ENCODE results near the gene FBXW4.

DNA sequence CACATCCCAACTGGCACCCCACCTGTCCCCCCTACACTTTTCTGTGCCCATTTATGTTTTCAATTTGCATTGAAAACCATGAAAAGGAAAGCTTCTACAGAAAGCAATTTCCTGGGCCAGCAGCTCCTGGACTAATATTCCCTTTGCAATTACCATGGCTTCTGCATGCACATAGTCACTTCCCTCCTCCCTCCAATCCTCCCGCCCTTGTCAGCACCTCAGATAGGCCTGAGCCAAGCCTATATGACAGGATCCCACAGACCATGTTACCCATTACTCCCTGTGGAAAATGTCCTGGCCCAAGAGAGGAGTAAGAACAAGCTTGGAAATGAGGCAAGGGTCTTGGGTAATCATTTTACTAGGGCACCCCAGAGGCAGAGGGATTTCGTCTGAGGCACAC lies 38.1 kb downstream of the FBXW4 start:
- TF ChIP-seq, protein P1, sequence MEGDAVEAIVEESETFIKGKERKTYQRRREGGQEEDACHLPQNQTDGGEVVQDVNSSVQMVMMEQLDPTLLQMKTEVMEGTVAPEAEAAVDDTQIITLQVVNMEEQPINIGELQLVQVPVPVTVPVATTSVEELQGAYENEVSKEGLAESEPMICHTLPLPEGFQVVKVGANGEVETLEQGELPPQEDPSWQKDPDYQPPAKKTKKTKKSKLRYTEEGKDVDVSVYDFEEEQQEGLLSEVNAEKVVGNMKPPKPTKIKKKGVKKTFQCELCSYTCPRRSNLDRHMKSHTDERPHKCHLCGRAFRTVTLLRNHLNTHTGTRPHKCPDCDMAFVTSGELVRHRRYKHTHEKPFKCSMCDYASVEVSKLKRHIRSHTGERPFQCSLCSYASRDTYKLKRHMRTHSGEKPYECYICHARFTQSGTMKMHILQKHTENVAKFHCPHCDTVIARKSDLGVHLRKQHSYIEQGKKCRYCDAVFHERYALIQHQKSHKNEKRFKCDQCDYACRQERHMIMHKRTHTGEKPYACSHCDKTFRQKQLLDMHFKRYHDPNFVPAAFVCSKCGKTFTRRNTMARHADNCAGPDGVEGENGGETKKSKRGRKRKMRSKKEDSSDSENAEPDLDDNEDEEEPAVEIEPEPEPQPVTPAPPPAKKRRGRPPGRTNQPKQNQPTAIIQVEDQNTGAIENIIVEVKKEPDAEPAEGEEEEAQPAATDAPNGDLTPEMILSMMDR (IDR thresholded peaks at IDR 0.05; ENCODE audit: poor library complexity) = no peak
- TF ChIP-seq EZH2 (IDR thresholded peaks at IDR 0.05; ENCODE audit: borderline replicate concordance) = no peak

Data from hepatocyte (in vitro differentiated cells).